ENCODE results near the gene CACNG7.
"Not testable (repeated sequence)": the region's sequence is repeated elsewhere in the genome, so short reads cannot be mapped to it uniquely, and the experiment has no call there.

CACNG7 gene

DNA sequence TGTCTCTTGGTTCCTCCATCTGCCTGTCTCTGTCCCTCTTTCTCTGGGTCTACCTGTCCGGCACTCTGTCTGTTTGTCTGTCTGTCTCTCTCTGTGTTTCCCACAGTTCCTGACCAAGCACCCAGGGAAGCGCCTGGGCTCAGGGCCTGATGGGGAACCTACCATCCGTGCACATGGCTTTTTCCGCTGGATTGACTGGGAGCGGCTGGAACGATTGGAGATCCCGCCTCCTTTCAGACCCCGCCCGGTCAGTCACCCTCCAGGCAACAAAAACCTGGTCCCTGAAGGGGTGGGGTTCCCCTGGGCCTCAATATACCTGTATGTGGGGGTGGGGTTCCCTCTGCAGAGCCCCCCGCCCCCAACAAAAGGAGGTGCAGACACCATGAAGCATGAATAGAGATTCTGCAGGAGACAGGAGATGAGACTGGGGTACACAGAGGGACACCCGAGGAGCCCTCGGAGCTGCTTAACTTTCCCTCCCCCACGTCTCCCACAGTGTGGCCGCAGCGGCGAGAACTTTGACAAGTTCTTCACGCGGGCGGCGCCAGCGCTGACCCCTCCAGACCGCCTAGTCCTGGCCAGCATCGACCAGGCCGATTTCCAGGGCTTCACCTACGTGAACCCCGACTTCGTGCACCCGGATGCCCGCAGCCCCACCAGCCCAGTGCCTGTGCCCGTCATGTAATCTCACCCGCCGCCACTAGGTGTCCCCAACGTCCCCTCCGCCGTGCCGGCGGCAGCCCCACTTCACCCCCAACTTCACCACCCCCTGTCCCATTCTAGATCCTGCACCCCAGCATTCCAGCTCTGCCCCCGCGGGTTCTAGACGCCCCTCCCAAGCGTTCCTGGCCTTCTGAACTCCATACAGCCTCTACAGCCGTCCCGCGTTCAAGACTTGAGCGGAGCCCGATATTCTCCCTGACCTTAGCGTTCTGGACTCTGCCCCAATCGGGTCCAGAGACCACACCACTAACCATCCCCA lies 2.6 kb upstream of the CACNG7 start:
- peak; percentile 58 for DNase-seq

DNA sequence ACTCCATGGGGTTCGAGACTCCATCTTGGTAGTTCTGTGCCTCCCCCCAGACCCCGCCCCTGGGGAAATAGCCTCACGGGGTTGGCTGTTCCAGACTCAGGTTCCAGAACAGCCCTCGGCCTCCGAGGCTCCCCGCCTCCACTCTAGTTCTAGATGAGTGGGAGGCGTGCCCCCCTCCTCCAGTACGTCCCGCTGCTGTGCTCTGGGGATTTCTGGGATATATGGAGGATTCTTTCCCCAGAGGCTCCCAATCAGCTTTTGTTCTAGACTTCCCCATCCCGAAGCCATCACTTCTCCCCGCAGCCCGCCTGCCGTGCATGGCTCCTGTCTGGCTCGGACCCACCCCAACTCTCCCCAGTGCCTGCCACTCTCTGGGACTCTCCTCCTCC lies 1.9 kb upstream of the CACNG7 start:
- no peak for DNase-seq

- DNase-seq = no peak
Measured at GRCh38 chr19:53907690-53908089, 1.4 kb upstream of the CACNG7 start.

DNA sequence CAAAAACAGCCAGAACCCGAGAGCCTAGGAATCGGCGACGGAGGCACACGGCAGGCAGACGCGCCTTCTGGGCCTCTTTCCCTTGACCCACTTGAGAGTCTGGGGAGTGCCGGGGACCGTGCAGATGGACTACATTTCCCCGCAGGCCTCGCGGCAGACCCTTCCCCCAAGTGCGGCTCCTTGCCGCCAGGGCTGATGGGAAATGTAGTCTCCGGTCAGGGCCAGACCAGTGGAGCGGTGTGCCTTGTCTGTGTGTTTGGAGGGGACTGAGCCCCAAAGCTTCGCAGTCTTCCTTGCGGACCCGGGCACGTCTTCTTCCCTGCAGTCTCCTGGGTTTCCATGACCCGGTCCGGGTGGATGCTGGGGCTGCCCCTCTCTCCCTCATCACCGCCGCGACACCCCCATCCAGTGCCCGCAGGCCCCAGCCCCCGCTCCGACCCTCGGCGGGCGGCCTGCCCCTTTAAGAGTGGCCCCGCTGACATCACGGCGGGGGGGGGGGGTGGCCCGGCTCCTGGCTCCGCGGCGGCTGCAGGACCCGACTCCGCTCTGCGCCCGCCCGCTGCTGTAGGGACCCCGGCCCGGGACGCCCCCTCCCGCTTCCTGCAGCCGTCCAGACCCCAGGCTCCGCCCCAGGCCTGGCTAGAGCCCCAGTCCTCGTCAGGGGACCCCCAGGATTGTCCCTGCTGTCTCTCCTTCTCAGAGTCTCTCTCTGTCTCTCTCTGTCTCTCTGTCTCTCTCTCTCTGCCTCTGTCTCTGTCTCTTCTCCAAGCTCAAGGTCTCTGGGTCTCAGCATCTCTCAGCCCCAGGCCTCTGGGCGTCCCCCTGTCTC lies 758 bp upstream of the CACNG7 start:
- peak; percentile 45 for DNase-seq

- DNase-seq = no peak
Measured at GRCh38 chr19:53909471-53910169, 542 bp downstream of the CACNG7 start.

DNA sequence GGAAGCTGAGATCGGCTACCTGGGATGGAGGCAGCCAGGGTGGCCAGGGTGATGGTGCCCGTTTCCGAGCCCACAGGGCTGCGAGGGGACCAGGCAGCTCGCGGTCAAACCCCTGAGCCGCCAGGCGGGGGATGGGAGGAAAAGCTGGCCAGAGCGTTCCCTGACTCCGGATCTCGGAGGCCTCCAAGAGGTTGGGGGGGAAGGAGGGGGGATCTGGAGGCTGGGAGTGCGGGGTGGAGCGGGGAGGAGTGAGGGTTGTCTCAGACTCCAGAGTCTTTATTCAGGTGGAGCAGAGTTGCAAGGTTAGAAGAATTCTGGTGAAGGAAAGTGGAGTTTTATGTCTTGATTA lies 1.1 kb downstream of the CACNG7 start:
- DNase-seq = no peak

DNA sequence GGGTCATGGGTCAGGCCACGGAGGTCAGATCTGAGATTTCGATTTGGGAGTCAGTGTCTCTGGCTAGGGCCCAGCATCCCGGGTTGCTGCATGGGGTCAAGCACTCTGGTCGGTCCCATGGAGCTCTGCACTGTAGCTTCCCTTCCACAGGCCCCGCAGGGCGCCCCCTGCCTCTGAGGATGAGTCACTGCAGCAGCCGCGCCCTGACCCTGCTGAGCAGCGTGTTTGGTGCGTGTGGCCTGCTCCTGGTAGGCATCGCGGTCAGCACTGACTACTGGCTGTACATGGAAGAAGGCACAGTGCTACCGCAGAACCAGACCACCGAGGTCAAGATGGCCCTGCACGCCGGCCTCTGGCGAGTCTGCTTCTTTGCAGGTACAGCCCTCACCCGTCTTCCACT lies 3.6 kb downstream of the CACNG7 start:
- no peak for DNase-seq

DNA sequence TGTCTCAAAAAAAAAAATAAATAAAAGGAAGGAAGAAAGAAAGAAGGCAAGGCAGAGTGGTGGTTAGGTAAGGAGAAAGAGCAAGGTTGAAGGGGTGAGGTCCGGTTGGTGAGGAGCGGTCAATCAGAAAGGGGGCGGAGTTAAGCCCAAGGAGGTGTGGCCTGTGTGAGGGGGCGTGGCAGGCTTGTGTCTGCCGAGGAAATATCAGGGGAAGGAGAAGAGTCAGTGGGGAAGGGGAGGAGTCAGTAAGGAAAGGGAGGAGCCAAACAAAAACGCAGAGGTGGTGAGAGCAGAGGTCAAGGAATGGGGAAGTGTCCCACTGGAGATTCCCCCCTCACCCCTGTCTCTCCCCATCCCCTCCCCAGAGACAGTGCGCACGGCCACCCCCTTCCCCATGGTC lies 5.9 kb downstream of the CACNG7 start:
- DNase-seq = no peak

- DNase-seq = no peak
Measured at GRCh38 chr19:53916004-53916403, 6.9 kb downstream of the CACNG7 start.

DNA sequence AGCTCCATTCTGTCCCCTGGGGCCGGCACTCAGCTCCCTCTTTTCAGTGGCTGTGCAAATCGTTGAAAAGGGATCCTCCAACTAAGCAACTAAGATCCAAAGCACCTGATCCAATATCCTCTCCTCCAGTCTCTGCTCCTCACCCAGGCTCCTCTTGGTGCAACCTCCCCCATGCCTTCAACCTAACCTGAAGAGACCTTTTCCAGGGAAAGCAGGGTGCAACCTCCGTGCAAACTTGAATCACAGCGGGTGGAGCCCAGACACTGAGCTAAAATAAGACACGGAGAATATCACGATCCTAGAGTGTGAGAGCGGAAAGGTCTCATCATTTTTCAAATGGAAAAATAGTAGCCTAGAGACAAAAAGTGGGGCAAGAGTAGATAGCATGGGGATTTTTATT lies 8.3 kb downstream of the CACNG7 start:
- DNase-seq = no peak

DNA sequence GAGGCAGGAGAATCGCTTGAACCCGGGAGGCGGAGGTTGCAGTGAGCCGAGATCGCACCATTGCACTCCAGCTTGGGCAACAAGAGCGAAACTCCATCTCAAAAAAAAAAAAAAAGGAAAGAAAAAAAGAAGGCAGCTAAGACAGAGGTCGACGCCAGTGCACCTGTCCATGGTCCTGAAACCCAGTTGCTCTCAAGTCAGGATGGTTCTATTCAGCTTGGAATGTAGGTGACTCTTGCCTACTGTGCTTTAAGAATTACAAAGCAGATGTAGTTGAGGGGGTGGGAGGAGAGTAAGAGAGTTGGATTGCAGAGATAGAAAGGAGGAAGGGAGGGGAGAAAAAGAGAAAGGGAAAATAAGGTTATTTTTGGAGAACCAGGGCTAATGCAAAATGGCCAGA lies 18.7 kb downstream of the CACNG7 start:
- DNase-seq = no peak

- DNase-seq = no peak
Measured at GRCh38 chr19:53936029-53936428, 27.0 kb downstream of the CACNG7 start.

- no peak for DNase-seq
Measured at GRCh38 chr19:53942001-53942786, 33.1 kb downstream of the CACNG7 start.

DNA sequence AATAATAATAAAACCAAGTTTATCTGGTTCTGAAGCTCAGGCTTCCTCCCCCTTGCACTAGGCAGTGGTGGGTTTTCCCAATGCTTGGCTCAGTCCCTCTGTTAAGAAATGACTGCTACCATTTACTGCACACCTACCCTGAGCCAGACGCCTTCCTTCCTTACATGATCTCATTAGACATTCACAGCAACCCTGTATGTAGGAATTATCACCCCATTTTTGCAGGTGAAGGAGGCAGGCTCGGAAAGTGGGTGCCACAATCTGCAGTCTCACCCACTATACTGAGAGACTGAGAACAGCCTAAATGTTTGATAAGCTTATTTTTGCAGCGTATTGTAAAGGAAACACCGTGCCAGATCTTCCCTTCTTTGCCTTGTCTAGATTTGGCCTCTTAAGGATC lies 35.3 kb downstream of the CACNG7 start:
- DNase-seq = no peak

- DNase-seq = no peak
Measured at GRCh38 chr19:53944933-53945332, 35.9 kb downstream of the CACNG7 start.

DNA sequence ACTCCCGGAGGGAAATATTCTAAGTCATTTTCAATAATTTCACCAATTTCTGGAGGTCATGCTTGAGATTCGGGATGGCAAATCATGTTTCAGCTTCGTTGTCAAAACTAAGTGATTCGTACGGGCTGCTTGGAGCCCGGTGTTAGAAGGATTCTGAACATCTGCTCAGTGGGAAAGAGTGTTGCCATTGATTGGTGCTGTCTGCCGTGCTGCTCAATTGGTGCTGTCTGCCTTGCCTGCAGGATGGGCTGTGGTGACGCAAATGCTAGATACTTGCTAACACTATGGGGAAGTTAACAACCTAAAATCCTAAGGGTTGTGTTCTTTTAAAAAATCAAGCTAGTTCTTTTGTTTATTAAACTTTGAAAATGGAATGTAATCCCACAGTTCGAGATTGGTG lies 36.4 kb downstream of the CACNG7 start:
- no peak for DNase-seq

- DNase-seq = no peak
Measured at GRCh38 chr19:53945998-53946397, 36.9 kb downstream of the CACNG7 start.

DNA sequence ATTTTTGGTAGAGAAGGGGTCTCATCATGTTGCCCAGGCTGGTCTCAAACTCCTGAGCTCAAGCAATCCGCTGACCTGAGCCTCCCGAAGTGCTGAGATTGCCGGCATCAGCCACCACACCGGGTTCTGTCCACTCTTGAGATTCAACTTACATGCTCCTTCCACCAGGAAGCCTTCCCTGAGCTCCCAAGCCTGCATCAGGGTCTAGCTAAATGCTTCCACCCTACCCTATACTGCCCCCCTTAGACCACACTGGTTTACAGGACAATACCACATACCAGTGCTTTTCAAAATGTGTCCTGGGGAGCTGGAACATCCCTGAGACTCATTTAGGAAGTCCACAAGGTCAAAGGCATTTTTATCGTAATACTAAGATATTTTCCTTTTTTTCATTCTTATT lies 38.5 kb downstream of the CACNG7 start:
- no peak for DNase-seq

GRCh38 chr19:53948611-53949010 lies 39.5 kb downstream of the CACNG7 start:
- DNase-seq = not testable (repeated sequence)

GRCh38 chr19:53951436-53951835 lies 42.4 kb downstream of the CACNG7 start:
- DNase-seq = no peak

DNA sequence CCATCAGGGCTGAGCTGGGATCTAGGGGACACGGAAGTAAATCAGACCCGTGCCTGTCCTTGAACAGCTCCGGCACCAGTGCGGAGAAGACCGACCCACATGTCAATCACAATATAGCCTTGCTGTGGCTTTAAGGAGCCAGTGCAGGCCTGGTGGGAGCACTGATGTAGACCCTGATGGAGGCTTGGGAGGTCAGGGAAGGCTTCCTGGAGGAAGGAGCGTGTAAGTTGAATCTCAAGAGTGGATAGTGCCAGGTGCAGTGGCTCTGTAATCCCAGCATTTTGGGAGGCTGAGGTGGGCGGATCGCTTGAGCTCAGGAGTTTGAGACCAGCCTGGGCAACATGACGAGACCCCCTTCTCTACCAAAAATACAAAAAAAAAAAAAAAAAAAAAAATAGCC lies 42.9 kb downstream of the CACNG7 start:
- no peak for DNase-seq

DNA sequence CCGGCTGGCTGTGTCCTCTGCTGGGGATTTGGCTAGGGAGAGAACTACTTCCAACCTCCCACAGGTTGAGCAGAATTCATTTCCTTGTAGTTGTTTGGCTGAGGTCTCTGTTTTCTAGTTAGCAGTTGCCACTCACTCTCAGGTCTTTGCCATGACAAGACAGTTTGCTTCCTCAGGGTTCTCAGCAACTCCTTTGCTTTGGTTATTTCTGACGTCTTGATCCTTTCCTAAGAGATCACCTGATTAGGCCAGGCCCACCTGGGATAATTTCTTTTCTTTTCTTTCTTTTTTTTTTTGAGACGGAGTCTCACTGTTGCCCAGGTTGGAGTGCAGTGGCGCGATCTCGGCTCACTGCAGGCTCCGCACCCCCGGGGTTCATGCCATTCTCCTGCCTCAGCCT lies 44.3 kb downstream of the CACNG7 start:
- no peak for DNase-seq

All from CD4-positive, alpha-beta T cell treated with Interleukin-15 for 1 hour (primary cell).